Measurements from ENCODE around the gene ADIRF. TPM values are rescaled to one million over a fixed set of nuclear protein-coding genes. Genes with fewer than 3 reads are reported as not detected.
A peak's percentile ranks its signal among the peaks of the same experiment; 100 is the strongest.

The ADIRF gene
- total RNA-seq, 1 donor from 2014 or later, result not detected

DNA sequence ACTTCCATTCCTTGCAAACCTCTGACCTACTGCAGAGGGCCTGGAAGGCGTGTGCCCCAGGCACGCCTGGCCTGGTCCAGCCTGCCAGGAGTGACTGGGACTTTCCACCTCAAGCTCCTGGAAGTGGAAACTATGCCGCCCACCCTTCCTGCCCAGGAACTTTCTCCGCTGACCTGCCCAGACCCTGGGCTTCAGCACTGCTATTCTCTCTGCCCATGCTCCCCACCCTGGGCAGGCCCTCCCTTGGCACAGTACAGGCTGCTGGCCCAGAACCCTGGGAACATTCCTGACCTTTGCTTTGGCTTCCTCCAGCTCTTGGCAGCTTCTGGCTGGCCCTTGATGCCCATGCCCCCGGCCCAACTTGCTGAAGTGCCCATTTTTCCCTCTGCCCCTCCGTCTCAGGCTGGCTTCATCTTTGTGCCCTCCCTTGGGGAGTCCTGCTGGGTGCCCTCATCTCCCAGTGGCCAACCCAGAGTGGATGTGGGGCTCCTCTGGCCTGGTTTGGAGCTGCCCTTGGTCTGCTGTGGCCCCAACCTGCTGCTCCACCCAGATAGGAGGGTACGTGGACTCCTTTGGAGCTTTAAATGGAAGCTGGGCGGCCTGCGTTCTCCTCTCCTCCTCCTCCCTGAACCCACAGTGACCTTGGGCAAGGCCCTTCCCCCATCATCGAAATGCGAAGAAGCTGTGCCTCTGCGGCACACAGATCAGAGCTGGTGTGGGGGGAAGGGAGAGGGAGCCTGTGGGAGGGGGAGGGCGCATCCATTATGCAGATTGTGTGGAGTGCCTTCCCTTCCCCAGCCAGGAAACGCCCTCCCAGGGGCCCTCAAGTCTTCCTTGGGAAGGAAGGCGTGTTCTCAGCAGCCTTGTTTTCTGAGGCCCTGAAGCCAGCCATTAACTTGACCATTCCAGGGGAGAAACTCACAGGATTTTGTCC, 14.3 kb upstream of the ADIRF start:
- Mint-ChIP-seq H3K4me1 (ENCODE audit: low read depth, unreplicated experiment) (peaks cover 17% of the 10 kb centered on the region), H3K9me3 (ENCODE audit: unreplicated experiment) (peaks cover 13% of the 10 kb centered on the region), H3K27ac (ENCODE audit: unreplicated experiment) (peak overlapping the region; percentile 94), H3K36me3 (ENCODE audit: unreplicated experiment) (peaks cover 12% of the 10 kb centered on the region), H3K4me3 (ENCODE audit: unreplicated experiment) (peak overlapping the region; percentile 73), H3K27me3 (ENCODE audit: unreplicated experiment) (peaks cover 15% of the 10 kb centered on the region)
- DNase-seq, result peak; percentile 85
- TF ChIP-seq, protein P1, sequence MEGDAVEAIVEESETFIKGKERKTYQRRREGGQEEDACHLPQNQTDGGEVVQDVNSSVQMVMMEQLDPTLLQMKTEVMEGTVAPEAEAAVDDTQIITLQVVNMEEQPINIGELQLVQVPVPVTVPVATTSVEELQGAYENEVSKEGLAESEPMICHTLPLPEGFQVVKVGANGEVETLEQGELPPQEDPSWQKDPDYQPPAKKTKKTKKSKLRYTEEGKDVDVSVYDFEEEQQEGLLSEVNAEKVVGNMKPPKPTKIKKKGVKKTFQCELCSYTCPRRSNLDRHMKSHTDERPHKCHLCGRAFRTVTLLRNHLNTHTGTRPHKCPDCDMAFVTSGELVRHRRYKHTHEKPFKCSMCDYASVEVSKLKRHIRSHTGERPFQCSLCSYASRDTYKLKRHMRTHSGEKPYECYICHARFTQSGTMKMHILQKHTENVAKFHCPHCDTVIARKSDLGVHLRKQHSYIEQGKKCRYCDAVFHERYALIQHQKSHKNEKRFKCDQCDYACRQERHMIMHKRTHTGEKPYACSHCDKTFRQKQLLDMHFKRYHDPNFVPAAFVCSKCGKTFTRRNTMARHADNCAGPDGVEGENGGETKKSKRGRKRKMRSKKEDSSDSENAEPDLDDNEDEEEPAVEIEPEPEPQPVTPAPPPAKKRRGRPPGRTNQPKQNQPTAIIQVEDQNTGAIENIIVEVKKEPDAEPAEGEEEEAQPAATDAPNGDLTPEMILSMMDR (IDR thresholded peaks at IDR 0.05; ENCODE audit: partially characterized antibody, unreplicated experiment), result no peak

DNA sequence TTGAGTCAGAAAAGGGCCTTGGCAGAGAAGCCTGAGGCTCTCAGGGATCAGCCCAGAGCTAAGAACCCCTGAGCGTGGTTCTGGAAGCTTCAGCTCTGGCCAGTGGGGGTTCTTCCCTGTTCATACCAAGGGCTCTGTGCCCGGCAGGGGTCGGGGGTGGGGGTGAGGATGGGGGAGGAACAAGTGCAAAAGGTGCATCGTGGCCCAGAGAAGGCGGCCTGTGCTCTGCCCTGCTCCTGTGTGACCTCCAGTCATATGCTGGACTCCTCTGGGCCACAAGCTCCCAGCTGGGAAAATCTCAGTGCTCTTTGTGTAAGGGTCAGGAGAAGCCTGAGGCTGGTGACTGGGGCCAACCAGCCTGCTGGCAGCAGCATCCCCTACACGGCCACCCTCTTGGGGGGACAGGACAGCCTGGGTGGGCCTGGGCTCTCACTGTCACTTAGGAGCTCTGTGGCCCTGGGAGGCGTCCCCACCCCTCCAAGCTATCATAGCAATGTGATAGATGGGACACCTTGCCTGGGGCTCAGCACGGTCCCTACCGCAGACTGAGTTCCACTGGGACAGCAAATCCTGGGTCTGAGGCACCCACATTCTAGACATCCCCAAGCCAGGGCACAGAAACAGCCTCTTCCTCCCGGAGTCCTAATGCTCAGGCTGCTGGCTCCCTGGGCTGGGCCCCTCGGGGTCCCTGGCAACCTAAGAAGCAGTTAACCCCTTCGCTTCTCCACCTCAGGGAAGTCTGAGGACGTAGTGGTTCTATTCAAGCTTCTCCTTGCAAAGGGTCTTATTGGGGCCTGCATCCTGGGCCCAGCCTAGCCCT, 13.4 kb upstream of the ADIRF start:
- H3K4me3 Mint-ChIP-seq (ENCODE audit: unreplicated experiment), result peak overlapping the region; percentile 73

DNA sequence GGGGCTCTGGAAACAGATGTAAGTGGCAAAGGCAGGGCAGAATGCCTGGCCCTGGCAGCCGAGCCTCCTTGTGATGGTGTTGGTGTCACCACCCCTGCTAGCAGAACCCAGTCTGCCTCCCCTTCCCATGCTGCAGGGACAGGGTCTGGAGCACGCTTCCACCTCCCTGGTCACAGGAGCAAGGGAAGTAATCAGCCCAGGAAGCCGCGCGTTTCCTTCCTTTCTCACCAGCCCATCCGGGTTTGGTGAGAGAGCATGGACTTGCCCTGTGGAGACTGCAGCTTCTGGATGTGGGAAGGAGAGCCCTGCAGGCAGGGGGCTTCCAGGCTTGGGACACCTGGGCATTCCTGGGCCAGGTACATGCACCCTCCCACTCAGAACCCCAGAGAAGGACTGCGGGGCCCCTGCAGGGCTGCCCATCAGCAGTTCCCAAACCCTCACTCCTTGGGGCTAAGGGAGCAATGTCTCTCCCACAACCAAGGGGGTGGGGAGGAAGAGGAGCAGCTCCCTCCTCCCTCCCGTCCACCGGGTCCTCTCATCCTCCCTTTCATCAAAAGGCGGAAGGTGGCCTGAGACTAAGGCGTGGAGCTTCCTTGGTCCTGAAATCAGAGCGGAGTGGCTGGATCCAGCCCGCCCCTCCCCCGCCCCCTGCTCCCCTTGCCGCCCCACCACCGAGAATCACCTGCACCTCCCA, 12.6 kb upstream of the ADIRF start:
- peak overlapping the region; percentile 55 for H3K4me3 Mint-ChIP-seq (ENCODE audit: unreplicated experiment)
- peaks cover 12% of the 10 kb centered on the region for H3K36me3 Mint-ChIP-seq (ENCODE audit: unreplicated experiment)
- H3K9me3 Mint-ChIP-seq (ENCODE audit: unreplicated experiment), result peaks cover 16% of the 10 kb centered on the region
- TF ChIP-seq, protein P1 (IDR thresholded peaks at IDR 0.05; ENCODE audit: partially characterized antibody, unreplicated experiment), result no peak
- peaks cover 21% of the 10 kb centered on the region for H3K27me3 Mint-ChIP-seq (ENCODE audit: unreplicated experiment)
- no peak for DNase-seq
- peak overlapping the region; percentile 99 for H3K27ac Mint-ChIP-seq (ENCODE audit: unreplicated experiment)
- H3K4me1 Mint-ChIP-seq (ENCODE audit: low read depth, unreplicated experiment), result peaks cover 23% of the 10 kb centered on the region

More for the DNA sequence above, 13.4 kb upstream of the ADIRF start:
- Mint-ChIP-seq H3K36me3 (ENCODE audit: unreplicated experiment) (peaks cover 12% of the 10 kb centered on the region), H3K27ac (ENCODE audit: unreplicated experiment) (peak overlapping the region; percentile 94), H3K9me3 (ENCODE audit: unreplicated experiment) (peaks cover 16% of the 10 kb centered on the region), H3K4me1 (ENCODE audit: low read depth, unreplicated experiment) (peaks cover 20% of the 10 kb centered on the region), H3K27me3 (ENCODE audit: unreplicated experiment) (peaks cover 18% of the 10 kb centered on the region)
- DNase-seq, result no peak
- TF ChIP-seq, protein P1 (IDR thresholded peaks at IDR 0.05; ENCODE audit: partially characterized antibody, unreplicated experiment), result no peak

DNA sequence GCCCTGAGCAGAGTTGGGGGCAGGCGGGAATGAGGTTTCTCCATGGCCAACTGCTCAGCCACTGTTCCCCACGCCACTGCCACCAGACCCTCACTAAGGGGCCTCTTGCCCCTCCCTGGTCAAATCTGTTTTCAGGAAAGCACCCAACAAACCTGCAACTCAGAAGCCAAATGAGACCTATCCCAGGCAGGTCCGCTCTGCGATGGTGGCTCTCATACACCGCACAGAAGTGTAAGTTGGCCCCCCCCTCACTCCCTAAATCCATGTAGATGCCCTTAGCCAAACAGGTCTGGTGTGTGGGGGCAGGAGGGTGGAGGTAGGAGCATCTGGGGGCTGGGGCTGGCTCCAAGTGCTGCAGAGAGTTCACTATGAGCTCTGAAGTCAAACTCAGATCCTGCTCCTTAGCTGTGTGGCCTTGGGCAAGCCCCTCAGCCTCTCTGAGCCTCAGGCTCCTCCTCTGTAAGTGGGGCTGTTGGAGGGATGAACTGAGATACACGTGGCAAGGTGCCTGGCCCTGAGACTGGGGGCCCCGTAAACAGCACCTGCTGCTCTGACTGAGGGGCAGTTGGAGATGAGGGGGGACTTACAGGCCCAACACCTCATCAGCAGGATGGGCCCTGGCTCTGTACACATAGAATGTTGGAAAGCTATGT, 12.0 kb upstream of the ADIRF start:
- Mint-ChIP-seq H3K27me3 (ENCODE audit: unreplicated experiment) (peaks cover 22% of the 10 kb centered on the region), H3K36me3 (ENCODE audit: unreplicated experiment) (peaks cover 12% of the 10 kb centered on the region), H3K4me1 (ENCODE audit: low read depth, unreplicated experiment) (peaks cover 24% of the 10 kb centered on the region), H3K27ac (ENCODE audit: unreplicated experiment) (peak overlapping the region; percentile 99), H3K4me3 (ENCODE audit: unreplicated experiment) (peak overlapping the region; percentile 79), H3K9me3 (ENCODE audit: unreplicated experiment) (peaks cover 16% of the 10 kb centered on the region)
- TF ChIP-seq, protein P1 (IDR thresholded peaks at IDR 0.05; ENCODE audit: partially characterized antibody, unreplicated experiment), result no peak
- no peak for DNase-seq

Data from glutamatergic neuron (in vitro differentiated cells).